Stimulated activated naive CD8-positive, alpha-beta T cell treated with anti-CD3 and anti-CD28 coated beads, Interleukin-15, Interleukin-2, amounts not matched to agents 100 U/mL and 50 U/mL, for 24 hours (primary cell): Measurements from ENCODE around the gene TIAL1.
"Not testable (repeated sequence)": the region's sequence is repeated elsewhere in the genome, so short reads cannot be mapped to it uniquely, and the experiment has no call there.

Source experiments
- ATAC-seq: fragments of 150-1000 bp; cut with Tn5 transposase; one replicate; pipeline ENCODE4 v1.10.0; 2021
- DNase-seq: peaks from one replicate; pipeline ENCODE4 v3.0.0; 2021

The TIAL1 gene

DNA sequence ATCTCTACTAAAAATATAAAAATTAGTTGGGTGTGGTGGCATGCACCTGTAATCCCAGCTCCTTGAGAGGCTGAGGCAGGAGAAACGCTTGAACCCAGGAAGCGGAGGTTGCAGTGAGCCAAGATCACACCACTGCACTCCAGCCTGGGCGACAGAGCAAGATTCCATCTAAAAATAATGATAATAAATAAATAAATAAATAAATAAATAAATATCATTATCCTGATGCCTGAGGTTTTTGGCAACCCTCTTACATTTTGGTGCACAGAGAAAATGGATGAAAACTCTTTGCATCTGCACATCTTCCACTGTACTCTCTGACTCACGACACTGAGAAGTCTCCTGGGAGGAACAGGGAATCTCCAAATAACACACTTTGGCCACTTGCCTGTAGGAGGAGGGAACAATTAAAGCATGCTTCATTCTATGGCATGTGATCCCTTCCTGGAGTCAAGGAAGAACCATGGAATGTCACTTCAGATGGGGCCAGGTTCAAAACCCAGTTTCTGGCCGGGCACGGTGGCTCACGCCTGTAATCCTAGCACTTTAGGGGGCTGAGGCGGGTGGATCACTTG is 68.0 kb downstream of the TIAL1 start:
- not testable (repeated sequence) for ATAC-seq, DNase-seq

DNA sequence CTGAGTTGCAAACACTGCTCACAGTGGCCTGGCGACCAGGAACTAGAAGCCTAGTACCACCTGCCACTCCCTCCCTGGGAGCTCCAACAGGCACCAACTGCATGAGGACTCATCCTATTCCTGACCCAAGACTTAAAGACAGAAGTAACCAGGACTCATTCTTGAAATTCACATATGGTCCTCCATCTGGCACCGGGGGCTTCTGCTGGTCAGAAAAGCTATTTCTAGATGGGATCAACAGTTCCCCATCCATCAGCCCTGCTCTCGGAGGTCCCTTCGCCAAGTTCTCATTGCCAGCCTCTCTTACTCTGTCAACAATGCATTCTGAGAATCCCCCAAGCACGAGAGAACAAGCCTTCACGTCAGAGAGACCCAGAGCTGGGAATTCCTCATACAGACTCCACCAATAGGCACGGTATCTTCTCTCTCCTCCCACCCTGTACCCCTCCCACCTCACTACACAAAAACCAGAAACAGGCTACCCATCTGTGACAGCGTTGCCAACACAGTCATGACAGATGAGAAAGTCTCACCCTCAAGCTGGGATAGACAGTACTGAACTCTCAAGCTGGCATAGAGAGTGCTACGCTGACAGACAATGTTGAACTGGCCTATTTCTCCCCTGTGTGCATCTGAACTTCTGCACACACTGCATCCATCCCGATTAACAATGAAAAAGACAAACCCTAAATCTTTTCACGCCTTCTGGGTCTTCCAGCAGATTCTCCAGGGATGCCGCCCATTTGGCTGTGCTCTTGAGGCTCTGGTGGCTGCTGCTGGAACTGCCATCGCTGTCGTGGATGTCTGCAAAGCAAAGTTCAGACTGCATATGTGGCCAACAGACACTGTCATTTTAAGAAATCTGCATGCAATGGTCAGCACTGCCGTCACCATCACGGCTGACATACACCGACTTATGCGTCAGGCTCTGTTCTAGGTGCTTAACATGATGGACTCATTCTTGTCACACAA is 69.9 kb downstream of the TIAL1 start:
- peak; percentile 29 for ATAC-seq
- DNase-seq: no peak

DNA sequence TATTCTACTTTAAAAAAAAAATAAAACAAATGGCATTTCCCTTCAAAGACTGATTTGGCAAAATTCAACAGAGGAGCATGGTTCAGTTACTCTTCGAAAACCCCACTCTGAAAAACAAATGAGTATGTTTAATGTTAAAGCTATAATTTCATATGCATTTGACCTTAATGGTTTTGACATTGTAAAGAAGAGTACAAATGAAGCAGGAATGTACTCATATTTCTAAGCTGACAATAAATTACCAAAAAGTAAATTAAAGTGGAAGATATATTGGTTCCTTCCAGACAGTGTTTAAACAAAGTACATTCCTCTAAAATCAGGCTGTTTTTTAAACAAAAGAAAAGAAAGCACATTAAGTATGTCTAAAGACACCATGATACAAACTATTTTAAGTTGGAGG is 70.6 kb downstream of the TIAL1 start:
- ATAC-seq: no peak
- no peak for DNase-seq

DNA sequence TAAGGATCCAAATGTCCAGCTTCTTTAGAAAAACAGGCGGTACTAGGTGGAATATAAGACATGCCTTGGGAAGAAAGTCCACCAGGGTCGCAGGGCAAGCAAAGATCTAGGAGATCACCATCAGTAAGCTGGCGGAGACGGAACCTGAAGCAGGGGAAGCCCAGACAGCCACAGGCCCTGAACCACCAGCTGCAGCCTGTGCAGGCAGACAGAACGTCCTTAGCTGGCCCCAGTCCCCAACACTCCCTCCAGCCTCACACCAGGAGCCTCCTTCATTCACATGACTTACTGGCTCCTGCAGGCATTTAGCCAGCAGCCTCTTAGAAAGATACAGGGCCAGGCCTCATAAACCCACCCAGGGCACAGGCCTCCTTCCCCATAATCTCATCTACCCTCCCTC is 71.6 kb downstream of the TIAL1 start:
- ATAC-seq (no peak), DNase-seq (no peak)

DNA sequence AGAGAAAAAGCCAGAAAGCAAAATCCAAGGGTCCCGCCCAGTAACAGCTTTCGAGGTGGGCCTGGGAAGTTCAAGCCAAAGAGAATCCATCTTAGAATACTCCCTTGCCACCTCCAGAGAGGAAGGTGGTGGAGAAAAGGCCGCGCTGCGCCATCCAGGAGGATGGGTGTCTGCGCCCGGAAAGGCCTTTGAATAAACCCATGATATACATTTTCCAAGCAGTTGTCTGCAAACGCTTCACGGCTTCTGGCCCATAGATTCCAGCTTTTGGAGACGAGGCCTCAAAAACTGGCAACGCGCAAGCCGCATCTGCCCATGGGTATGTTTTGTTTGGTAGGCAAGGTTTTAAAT is 72.1 kb downstream of the TIAL1 start:
- DNase-seq: no peak
- no peak for ATAC-seq

DNA sequence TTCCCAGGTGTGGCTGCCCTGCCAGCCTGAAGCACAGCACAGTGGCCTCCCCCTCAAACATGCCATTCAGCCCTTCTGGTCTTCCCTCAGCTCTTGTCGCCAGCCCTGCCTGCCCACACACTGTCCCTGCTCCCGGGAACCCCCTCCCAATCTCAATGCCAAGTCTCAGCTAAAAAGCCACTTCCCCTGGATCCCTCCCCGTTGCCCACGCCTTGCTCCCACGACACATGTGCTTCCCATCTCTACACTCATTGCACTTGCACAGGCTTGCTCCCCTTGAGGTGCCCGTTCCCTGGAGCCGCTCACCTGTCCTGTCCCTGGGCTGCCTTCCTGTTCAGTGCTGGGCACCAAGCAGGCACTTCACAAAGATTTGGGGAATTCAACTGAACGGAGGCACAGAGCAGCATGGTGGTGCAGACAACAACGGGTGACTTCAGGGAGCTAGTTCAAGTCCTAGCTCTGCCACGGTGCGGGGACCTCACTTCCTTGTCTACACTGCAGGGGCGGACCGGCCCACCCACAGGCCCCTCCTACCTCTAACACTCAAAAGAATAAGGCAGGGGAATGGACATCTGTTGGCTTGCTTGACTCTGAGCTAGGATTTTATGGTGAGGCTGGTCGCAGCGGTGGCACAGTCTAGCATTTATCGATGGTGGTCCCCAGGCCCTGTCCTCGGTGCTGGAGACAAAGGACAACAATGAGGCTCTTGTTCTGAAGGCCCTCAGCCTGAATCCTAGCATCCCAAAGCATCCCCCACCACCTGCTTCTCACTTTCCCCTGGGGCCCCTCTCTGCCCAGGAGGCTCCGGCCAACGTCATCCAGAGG is 72.7 kb downstream of the TIAL1 start:
- DNase-seq (no peak), ATAC-seq (no peak)
